ENCODE data around the gene SOX2.

- TF ChIP-seq, protein P1, sequence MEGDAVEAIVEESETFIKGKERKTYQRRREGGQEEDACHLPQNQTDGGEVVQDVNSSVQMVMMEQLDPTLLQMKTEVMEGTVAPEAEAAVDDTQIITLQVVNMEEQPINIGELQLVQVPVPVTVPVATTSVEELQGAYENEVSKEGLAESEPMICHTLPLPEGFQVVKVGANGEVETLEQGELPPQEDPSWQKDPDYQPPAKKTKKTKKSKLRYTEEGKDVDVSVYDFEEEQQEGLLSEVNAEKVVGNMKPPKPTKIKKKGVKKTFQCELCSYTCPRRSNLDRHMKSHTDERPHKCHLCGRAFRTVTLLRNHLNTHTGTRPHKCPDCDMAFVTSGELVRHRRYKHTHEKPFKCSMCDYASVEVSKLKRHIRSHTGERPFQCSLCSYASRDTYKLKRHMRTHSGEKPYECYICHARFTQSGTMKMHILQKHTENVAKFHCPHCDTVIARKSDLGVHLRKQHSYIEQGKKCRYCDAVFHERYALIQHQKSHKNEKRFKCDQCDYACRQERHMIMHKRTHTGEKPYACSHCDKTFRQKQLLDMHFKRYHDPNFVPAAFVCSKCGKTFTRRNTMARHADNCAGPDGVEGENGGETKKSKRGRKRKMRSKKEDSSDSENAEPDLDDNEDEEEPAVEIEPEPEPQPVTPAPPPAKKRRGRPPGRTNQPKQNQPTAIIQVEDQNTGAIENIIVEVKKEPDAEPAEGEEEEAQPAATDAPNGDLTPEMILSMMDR (conservative IDR thresholded peaks at IDR 0.05; ENCODE audit: low read length) = no peak
- TF ChIP-seq EZH2phosphoT487 (IDR thresholded peaks at IDR 0.05; ENCODE audit: borderline replicate concordance) = no peak
These were observed 46.1 kb downstream of the SOX2 start for GRCh38 chr3:181757694-181758306.

All from Loucy (cell line).